GM13977 (cell line): Measurements from ENCODE around the gene RPL3.

Experiments
- DNase-seq: peaks from one replicate; pipeline ENCODE4 v3.0.0; 2012; ENCODE audit warnings: low spot score
- in situ Hi-C: fragments of 300-500 bp; cut with MboI; formaldehyde crosslinking; loops from one replicate; pipeline ENCODE4 v1.12.0; 2022; ENCODE audit warnings: low sequenced_read_pairs, low pct_unique_long_range_greater_than_20kb, mixed read lengths, inconsistent platforms; ENCODE audit not compliant: unreplicated experiment
- TF ChIP-seq, protein P1 (sequence below): IDR thresholded peaks from 2 replicates; pipeline ENCODE4 v1.5.1; 2012; ENCODE audit warnings: mild to moderate bottlenecking, control low read depth; ENCODE audit not compliant: insufficient read depth; ENCODE audit errors: extremely low read depth, missing control alignments

The RPL3 gene

DNA sequence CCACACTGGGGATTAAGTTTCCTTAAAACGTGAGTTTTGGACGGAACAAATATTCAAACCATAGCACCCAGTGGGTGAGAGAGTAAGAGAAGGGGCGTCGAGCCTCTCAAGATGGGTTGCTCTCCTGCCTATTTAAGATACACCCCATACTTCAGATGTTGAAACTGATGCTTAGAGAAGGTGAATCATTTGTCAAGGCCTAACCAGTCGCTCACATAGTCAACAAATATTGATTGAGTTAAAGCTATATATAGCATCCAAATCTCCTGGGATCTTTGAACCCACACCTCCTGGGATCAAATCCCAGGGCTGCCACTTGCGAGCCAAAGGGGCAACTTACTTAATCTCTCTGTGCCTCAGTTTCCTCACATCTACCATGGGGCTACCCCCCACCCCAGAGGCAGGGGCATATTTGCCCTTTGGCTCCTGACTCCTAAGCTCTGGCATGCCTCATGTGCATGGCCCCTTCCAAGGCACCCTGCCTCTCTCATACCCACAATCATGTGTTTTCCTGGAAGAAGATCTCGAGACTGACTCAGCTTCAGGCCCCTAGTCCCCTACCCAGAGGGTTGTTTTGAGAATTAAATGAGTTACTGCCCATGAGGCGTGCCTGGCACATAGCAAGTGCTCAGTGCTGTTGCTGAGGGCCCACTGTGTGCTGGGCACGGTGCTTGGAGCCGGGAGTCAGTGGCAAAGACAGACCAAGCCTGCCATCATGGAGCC is 55.6 kb downstream of the RPL3 start:
- TF ChIP-seq, protein P1, sequence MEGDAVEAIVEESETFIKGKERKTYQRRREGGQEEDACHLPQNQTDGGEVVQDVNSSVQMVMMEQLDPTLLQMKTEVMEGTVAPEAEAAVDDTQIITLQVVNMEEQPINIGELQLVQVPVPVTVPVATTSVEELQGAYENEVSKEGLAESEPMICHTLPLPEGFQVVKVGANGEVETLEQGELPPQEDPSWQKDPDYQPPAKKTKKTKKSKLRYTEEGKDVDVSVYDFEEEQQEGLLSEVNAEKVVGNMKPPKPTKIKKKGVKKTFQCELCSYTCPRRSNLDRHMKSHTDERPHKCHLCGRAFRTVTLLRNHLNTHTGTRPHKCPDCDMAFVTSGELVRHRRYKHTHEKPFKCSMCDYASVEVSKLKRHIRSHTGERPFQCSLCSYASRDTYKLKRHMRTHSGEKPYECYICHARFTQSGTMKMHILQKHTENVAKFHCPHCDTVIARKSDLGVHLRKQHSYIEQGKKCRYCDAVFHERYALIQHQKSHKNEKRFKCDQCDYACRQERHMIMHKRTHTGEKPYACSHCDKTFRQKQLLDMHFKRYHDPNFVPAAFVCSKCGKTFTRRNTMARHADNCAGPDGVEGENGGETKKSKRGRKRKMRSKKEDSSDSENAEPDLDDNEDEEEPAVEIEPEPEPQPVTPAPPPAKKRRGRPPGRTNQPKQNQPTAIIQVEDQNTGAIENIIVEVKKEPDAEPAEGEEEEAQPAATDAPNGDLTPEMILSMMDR, result no peak
- in situ Hi-C loops, result no loop called here
- no peak for DNase-seq
